ENCODE measurements around the gene SCAMP4. TPM values are rescaled to one million over a fixed set of nuclear protein-coding genes. Genes with fewer than 3 reads are reported as not detected.

SCAMP4 gene
- total and polyA plus RNA-seq, 9 of the 15 experiments (the other 6 are each of a cell fraction or from before 2014, with no cell fraction given): 0.81 to 45.9 (median 12.8) TPM

- no peaks in the 10 kb centered on the region for H3K9me1 ChIP-seq (ENCODE audit: control insufficient read depth, insufficient read depth, low read length)
- BruUV-seq (replicated peaks): no TSS peak
- peak overlapping the region in 1 of 2 experiments; percentile 45; a peak in 1 of 4 replicates for H3K9ac ChIP-seq (ENCODE audit: insufficient read depth in 1 of 2, low read depth in 2 of 2, low read length in 2 of 2)
- H3K27me3 ChIP-seq (ENCODE audit: control insufficient read depth in 2 of 2, insufficient read depth in 2 of 2, low read length in 2 of 2): no peaks in the 10 kb centered on the region
- ChIA-PET POLR2A (no interaction called here), CTCF (ENCODE audit: low intra/inter-chr PET ratio) (no interaction called here)
- DNase-seq (ENCODE audit: extremely low read depth in 1 of 4, low spot score in 3 of 4) (no peak), FAIRE-seq (no peak), ATAC-seq (no peak)
- intact Hi-C loops (cut with micrococcal nuclease) (no loop called here), in situ Hi-C loops (cut with MboI) (no loop called here)
- H4K20me1 ChIP-seq (replicated peaks; ENCODE audit: control insufficient read depth, insufficient read depth, low read length): 0 out of 2 replicates have a peak, but pooled peaks cover 18% of the 10 kb centered on the region
- H3K36me3 ChIP-seq (ENCODE audit: control insufficient read depth, insufficient read depth, low read length): peaks cover 71% of the 10 kb centered on the region; the same call in 2 of the 3 replicates
- no peak overlapping the region for H3K27ac ChIP-seq (ENCODE audit: extremely low read depth, low read depth, low read length)
- 93% methylated on average over 23 of the region's 28 CpGs for WGBS (ENCODE audit: insufficient coverage, low coverage, missing lambda C conversion rate)
- peaks cover 4 to 64% of the 10 kb centered on the region in 2 experiments; a peak in 4 of 5 replicates for H3K4me1 ChIP-seq (replicated peaks in 1 of 2; ENCODE audit: control insufficient read depth in 2 of 2, insufficient read depth in 2 of 2, low read length in 2 of 2)
- no peaks in the 10 kb centered on the region for H3K9me3 ChIP-seq (replicated peaks; ENCODE audit: control insufficient read depth, insufficient read depth, low read depth, low read length)
- H3K79me2 ChIP-seq (ENCODE audit: control insufficient read depth, insufficient read depth, low read length): peaks cover 57% of the 10 kb centered on the region
- no peak overlapping the region for H3K4me3 ChIP-seq
- H2AFZ ChIP-seq (ENCODE audit: low read depth, low read length): no peak overlapping the region
- TF ChIP-seq ZNF76 (CRISPR knock-in tag; IDR thresholded peaks at IDR 0.05; ENCODE audit: borderline replicate concordance) (no peak), GABPB1 (CRISPR knock-in tag; IDR thresholded peaks at IDR 0.05) (no peak), RB1 (IDR thresholded peaks at IDR 0.05; ENCODE audit: low read depth) (no peak), ZC3H4 (CRISPR knock-in tag; IDR thresholded peaks at IDR 0.05; ENCODE audit: borderline replicate concordance) (no peak), KDM5B (IDR thresholded peaks at IDR 0.05; ENCODE audit: insufficient replicate concordance, low read depth, low read length) (no peak), ZNF232 (CRISPR knock-in tag; IDR thresholded peaks at IDR 0.05) (no peak)
- H3K4me2 ChIP-seq (ENCODE audit: insufficient read depth, low read length): no peak overlapping the region
These were observed 69.4 kb downstream of the SCAMP4 start for GRCh38 chr19:1974381-1975161.

Measured in K562 (cell line).